Right ventricle myocardium superior (tissue), 1 donor: Measurements from ENCODE around the gene CISTR. TPM values are rescaled to one million over a fixed set of nuclear protein-coding genes. Genes with fewer than 3 reads are reported as not detected.

Experiments
- ATAC-seq: fragments of 200-7000 bp; cut with Tn5 transposase; one replicate; pipeline ENCODE4 v1.9.1; 2020; ENCODE audit warnings: mild to moderate bottlenecking; ENCODE audit not compliant: poor library complexity
- DNase-seq: peaks from one replicate; pipeline ENCODE4 v3.0.0-alpha.2; 2020
- intact Hi-C: fragments of 100-400 bp; cut with DNase I; formaldehyde crosslinking; loops from one replicate; pipeline ENCODE4 v1.11.2; 2022
- total RNA-seq: library from RNA; stranded (reverse); fragmentation: NEBNext Ultra II Directional; extraction: Animal tissue kit (Norgen Biotek cat#: 25700); gene quantifications from one replicate; pipeline ENCODE4 v1.2.1, GENCODE V29; 2021
- donor health status: DM: no; HTN: yes; CAD: no; lungs with severe emphysema.

The CISTR gene
- total RNA-seq, 1 donor from 2014 or later = 0.83 TPM

- intact Hi-C loops = loop anchor here (1.0 kb wide), 1 partner anchor 45 kb away; no protein-coding TSS in a partner anchor
- DNase-seq = peak; percentile 88
- ATAC-seq = peak; percentile 96
Observed at GRCh38 chr12:53701518-53702264, 50.1 kb downstream of the CISTR start.

- ATAC-seq = no peak
- DNase-seq = no peak
- intact Hi-C loops = no loop called here
Observed at GRCh38 chr12:53700567-53700966, 51.2 kb downstream of the CISTR start.

- DNase-seq (no peak), ATAC-seq (no peak)
- intact Hi-C loops = no loop called here
Observed at GRCh38 chr12:53699678-53700025, 52.1 kb downstream of the CISTR start.

- DNase-seq = no peak
- intact Hi-C loops = no loop called here
- no peak for ATAC-seq
Observed at GRCh38 chr12:53698948-53699677, 52.7 kb downstream of the CISTR start.

- intact Hi-C loops = no loop called here
- DNase-seq = no peak
- ATAC-seq = peak; percentile 17
Observed at GRCh38 chr12:53696655-53697331, 55.0 kb downstream of the CISTR start.

Other genes with a start within 250 kb of the CISTR start
- not detected for gene NPFF, start 244.5 kb downstream of the CISTR start, total RNA-seq
- gene ATF7, start 125.6 kb downstream of the CISTR start, total RNA-seq = 29.1 TPM
- gene ATP5MC2, start 75.9 kb downstream of the CISTR start, total RNA-seq = 569 TPM
- 179 TPM for gene CALCOCO1, start 24.5 kb downstream of the CISTR start, total RNA-seq
- not detected for gene HOXC13, start 186.9 kb upstream of the CISTR start, total RNA-seq
- not detected for gene HOXC12, start 202.9 kb upstream of the CISTR start, total RNA-seq
- gene HOXC11, start 221.1 kb upstream of the CISTR start, total RNA-seq = not detected
- gene HOTAIR, start 223.0 kb upstream of the CISTR start, total RNA-seq = not detected
- gene HOXC10, start 233.2 kb upstream of the CISTR start, total RNA-seq = not detected
- not detected for gene HOXC9, start 248.2 kb upstream of the CISTR start, total RNA-seq